Activated effector memory CD4-positive, alpha-beta T cell treated with anti-CD3 and anti-CD28 coated beads, Interleukin-2, amount 50 U/mL, for 16 hours (primary cell): Measurements from ENCODE around the gene TP53BP2.
"Not testable (repeated sequence)": the region's sequence is repeated elsewhere in the genome, so short reads cannot be mapped to it uniquely, and the experiment has no call there.

ENCODE experiments used
- DNase-seq: peaks from one replicate; pipeline ENCODE4 v3.0.0-alpha.2; 2020

Gene TP53BP2

GRCh38 chr1:223759273-223759672, 86.5 kb downstream of the TP53BP2 start:
- DNase-seq = peak; percentile 14

- no peak for DNase-seq
Measured at GRCh38 chr1:223758734-223759133, 87.0 kb downstream of the TP53BP2 start.

DNA sequence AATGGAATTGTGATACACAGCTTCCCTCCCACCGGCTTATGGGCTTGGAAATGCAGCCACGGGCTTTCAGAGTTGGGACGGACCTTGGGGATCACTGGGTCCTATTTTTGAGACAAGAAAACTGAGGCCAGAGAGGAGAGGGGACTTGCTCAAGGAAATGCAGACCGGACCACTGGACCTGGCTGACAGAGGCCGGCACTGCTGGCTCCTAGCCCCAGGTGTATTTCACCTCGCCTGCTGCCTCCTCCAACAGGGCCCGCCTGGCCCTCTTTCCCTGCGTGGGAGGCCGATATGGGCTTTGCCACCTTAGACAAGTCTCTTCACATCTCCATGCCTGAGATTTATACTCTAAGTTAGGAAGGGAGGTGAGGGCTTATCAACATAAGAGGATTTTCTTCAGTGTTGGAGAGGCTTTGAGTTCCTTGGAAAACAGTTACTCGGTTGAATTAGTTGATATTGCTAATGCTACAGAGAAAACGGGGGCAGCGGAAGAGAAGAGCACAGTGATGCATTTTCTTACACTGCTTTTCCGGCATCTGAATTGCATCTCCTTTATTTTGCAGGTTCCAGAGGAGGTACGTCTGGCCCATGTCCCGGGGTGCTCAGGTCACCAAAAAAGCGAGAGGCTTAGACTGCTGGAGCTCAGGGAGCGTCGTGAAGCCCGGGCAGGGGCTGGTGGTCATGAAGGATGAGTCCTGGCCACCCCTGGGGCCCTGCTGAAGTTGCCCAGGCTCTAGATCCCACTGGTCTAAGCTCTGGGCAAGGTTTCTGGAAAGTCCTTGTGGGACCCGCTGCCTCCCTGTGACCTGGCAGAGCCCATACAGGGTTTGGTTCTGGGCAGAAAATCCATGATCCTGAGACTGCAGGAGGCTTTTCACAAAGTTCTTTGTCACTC, 88.7 kb downstream of the TP53BP2 start:
- DNase-seq = no peak

DNA sequence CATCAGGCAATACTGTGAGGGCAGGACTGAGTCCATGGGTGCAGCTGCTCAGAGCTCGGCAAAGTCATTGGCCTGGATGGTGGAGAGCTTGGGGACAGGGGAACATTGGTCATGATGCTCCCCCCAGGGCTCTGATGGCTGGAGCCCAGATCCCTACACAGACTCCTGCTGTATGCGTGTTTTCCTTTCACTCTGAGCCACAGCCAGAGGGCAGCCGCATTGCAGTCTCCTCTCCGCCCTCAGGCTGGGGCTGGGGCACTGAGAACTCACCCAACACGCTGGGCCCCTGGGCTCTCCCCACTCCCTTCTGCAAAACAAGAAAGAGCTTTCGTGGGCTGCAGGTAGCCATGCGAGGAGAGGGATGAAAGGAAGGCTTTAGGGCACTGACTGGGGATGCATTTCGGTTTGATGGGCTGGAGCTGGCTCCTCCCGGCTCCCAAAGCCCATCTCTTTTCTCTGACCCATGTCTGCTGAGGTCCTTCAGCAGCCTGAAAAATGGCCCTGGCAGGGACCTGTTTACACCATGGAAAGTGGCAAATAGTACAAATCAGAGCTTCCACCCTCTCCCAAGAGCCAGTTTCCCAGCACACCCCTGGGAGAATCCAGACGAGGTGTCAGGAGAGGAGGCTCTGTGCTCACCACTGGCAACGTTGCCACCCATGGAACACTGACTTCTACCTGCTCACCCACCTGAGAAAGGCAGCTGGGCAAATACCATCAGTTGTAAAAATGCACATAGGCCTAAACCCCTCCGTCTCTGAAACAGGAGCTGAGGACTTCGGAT, 89.6 kb downstream of the TP53BP2 start:
- no peak for DNase-seq

DNA sequence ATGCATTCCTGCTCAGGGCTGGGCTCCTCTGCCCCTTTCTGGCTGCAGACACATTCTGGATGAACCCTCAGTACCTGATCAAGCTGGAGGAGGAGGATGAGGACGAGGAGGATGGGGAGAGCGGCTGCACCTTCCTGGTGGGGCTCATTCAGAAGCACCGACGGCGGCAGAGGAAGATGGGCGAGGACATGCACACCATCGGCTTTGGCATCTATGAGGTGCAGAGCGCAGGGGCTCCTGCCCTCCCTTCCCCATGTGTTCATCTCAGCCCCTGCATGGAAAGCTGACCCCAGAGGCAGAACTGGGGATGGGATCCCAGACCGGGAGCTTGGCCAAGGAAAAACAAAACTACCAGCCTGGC, 90.3 kb downstream of the TP53BP2 start:
- no peak for DNase-seq

- DNase-seq = no peak
Measured at GRCh38 chr1:223754681-223755431, 90.9 kb downstream of the TP53BP2 start.

DNA sequence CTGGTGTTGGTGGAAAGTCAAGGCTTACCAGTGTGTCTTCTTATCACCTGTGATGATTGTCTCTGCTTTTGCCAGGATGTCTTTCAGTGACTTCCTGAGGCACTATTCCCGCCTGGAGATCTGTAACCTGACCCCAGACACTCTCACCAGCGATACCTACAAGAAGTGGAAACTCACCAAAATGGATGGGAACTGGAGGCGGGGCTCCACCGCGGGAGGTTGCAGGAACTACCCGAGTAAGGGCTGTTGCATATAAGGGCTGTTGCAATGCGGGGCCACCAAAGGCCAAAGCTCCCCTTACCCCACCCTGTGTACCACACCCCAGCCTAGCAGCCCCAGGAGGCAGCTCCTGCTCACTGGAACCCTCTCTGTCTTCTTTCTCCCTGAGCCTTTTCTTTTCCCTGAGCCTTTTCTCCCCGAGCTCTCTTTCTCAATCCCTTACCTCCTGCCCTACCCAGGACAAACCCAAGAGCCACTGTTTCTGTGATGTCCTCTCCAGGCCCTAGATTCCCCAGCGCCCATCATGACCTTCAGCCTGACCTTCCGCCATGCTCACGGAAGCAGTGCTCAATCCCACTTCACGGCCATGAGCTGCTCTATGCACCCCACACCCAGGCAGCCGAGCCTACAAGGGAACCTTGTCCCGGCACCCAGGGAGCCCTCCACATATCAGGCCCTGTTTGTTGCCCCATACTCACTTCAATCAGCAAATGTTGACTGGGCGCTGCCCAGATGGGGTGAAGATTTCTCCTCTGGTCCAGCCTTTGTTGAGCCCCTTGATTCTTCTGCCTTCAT, 92.8 kb downstream of the TP53BP2 start:
- no peak for DNase-seq

DNA sequence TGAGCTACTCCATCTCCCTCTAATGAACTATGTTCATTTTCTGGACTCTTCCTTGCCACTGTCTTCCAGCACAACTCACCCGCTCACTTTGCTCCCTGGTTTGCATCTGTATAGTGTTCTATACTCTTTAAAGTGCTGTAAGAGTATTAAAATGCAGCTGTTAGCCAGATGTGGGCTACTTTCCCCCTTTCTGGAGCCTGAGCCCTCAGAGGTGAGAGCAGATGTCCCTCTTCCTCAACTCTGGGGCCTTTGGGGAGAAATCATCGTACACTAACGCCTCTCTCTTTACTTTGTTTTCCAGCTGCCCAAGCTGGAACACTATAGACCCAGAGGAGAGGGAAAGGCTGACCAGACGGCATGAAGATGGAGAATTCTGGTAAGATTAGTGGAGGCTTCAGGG, 94.1 kb downstream of the TP53BP2 start:
- no peak for DNase-seq

DNA sequence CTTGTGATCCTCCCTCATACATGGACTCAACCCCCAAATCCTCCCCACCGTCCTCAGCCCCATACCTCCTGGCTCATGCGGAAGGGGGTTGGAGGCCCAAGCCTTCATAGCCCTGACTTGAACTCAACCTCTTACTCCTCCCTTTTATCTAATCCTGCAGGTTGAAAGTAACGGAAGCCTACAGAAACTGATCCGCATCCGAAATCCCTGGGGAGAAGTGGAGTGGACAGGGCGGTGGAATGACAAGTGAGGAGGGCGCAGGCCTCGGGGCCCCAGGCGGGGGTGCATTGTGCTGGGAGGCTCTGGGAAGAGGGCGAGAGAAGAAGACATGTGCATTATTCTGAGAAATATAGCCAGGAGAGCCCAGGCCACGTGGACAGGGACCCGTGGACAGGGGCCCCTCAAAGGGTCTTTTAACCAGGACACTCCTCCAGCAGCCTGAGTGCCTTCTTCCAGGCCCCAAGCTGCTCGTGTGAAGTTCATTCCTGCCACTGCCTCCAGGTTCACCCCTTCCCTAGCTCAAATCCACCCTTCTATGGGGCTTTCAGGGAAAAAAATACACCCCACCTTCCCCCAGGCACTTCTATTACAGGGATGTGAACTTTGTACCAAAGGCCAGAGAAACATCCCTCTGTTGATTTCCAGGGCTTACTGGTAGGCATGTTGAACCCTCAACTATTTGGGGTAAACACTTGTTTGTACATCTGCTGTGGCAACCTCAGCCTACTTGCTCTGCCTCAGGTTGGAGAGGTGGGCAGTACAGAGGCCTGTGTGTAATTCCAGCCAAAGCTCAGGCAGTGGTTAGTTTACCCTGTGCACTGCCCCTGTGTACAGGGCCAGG, 94.8 kb downstream of the TP53BP2 start:
- DNase-seq = no peak

GRCh38 chr1:223748773-223749733, 96.7 kb downstream of the TP53BP2 start:
- DNase-seq = peak; percentile 87

DNA sequence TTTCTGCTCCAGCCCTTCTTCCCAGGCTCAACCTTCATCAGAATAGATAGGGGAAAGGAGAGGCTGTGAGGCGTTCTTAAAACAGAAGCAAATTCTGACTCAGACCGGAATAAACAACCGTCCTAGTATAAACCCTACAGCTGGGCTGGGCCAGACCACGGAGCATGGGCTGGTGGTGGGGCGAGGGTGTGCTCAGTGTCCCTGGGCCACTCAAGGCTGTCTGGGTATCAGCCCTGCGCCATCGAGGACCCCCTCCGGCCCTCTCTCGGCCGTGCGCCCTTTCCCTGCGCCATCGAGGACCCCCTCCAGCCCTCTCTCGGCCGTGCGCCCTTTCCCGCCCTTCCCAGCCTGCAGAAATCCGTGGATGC, 97.4 kb downstream of the TP53BP2 start:
- DNase-seq = peak; percentile 66

- DNase-seq = no peak
Measured at GRCh38 chr1:223747838-223748335, 97.9 kb downstream of the TP53BP2 start.

- DNase-seq = no peak
Measured at GRCh38 chr1:223745731-223746130, 100.0 kb downstream of the TP53BP2 start.

- no peak for DNase-seq
Measured at GRCh38 chr1:223742856-223743517, 102.8 kb downstream of the TP53BP2 start.

- DNase-seq = no peak
Measured at GRCh38 chr1:223741861-223742260, 103.9 kb downstream of the TP53BP2 start.

GRCh38 chr1:223740038-223740736, 105.6 kb downstream of the TP53BP2 start:
- DNase-seq = not testable (repeated sequence)

GRCh38 chr1:223739366-223740037, 106.2 kb downstream of the TP53BP2 start:
- DNase-seq = no peak
